ENCODE measurements around the gene CSDE1. TPM values are rescaled to one million over a fixed set of nuclear protein-coding genes. Genes with fewer than 3 reads are reported as not detected.
"Not testable (repeated sequence)": the region's sequence is repeated elsewhere in the genome, so short reads cannot be mapped to it uniquely, and the experiment has no call there.

Gene CSDE1
- total RNA-seq, 1 experiment from 2014 or later = 536 TPM

DNA sequence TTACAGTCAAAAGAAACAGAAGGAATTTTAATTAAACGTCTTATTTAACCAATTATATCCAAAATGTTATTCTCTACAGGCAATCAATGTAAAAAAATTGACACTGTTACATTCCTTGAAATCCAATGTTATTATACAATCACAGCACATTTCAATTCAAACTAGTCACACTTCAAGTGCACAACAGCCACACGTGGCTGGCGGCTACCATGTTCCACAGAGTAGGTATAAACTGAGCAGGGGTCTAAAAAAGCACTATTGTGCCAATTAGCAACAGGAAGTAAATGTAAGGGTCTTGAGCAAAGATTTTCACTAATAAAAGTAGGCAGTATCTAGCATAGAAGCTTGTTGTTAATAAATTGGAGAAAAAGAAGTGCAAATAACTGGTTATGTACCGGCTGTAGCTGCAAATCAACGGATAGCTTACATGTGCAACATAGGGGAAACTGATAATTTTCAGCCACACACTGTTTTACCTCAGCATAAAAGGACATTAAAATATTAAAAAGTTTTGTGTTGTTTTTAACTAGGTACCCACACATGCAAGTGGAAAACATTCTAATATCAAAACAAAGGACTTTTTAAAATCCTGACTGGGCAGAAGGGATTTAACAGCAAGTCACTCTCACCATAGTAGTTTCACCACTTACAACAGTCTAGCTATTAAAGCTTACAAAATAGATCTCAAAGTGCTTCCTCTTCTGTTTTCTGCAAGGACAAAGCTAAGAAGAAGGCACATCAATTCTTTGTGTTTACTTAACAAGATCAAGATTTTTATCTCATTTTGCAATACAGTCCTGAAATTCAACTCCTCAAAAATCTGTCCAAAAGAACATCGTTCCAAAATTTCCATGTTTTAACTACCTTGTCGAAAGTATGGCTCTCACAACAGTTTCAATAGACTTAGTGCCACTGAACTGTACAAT, 2.5 kb downstream of the CSDE1 start:
- ChIA-PET POLR2A (ENCODE audit: unreplicated experiment) (no interaction called here), CTCF (no interaction called here)
- H3K9me2 ChIP-seq (ENCODE audit: insufficient read depth) = no peaks in the 10 kb centered on the region
- DNase-seq = peak in 1 of 2 experiments; percentile 58
- peak overlapping the region; percentile 84 for H3K4me2 ChIP-seq
- H3K9me3 ChIP-seq (ENCODE audit: insufficient read depth, low read depth) = no peaks in the 10 kb centered on the region
- intact Hi-C loops (cut with micrococcal nuclease; ENCODE audit: unreplicated experiment) = loop anchor here (5.0 kb wide), 1 partner anchor 357 kb away; no protein-coding TSS in a partner anchor
- BruUV-seq (replicated peaks) = no TSS peak
- peaks cover 22% of the 10 kb centered on the region for H3F3A ChIP-seq (ENCODE audit: insufficient read depth, low read depth)
- peaks cover 70% of the 10 kb centered on the region for H4K20me1 ChIP-seq (ENCODE audit: insufficient read depth)
- peaks cover 34% of the 10 kb centered on the region for H3K4me1 ChIP-seq (replicated peaks; ENCODE audit: insufficient read depth)
- H3K79me2 ChIP-seq (ENCODE audit: low read depth) = peaks cover 76% of the 10 kb centered on the region
- H3K27ac ChIP-seq = 0 out of 2 replicates have a peak overlapping the region, but pooled peaks have one; percentile 17
- H3K27me3 ChIP-seq (ENCODE audit: insufficient read depth, low read depth) = no peaks in the 10 kb centered on the region
- TF ChIP-seq EZH2 (IDR thresholded peaks at IDR 0.05; ENCODE audit: low read depth) = no peak
- H3K36me3 ChIP-seq (ENCODE audit: low read depth) = peaks cover 32% of the 10 kb centered on the region
- H3K4me3 ChIP-seq = peak overlapping the region; percentile 79
- no peak overlapping the region for H2AFZ ChIP-seq

DNA sequence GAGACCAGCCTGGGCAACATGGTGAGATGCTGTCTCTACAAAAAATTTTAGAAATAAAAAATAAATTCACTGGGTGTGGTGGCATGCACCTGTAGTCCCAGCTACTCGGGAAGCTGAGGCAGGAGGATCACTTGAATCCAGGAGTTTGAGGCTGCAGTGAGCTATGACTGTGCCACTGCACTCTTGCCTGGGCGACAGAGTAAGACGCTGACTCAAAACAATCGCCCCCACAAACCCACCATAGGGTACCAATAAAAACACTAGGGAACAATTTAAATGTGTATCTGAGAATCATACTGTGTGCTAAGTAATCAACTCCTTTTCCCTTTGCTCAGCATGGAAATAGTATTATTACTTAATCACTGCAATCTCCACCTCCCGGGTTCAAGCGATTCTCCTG, 4.1 kb downstream of the CSDE1 start:
- H3K9me3 ChIP-seq (ENCODE audit: insufficient read depth, low read depth); DNase-seq; H3K9me2 ChIP-seq (ENCODE audit: insufficient read depth); H3K4me3 ChIP-seq; H2AFZ ChIP-seq; H3K27ac ChIP-seq; H3K27me3 ChIP-seq (ENCODE audit: insufficient read depth, low read depth); BruUV-seq (replicated peaks); POLR2A ChIA-PET (ENCODE audit: unreplicated experiment); intact Hi-C loops (cut with micrococcal nuclease; ENCODE audit: unreplicated experiment): not testable (repeated sequence)
- CTCF ChIA-PET = interaction anchor here (0.5 kb wide), 1 partner anchor 953 kb away, joined by 3 read pairs; no protein-coding TSS in a partner anchor
- Histone ChIP-seq H3K4me1 (replicated peaks; ENCODE audit: insufficient read depth) (peaks cover 31% of the 10 kb centered on the region), H3K79me2 (ENCODE audit: low read depth) (peaks cover 91% of the 10 kb centered on the region), H3K4me2 (peak overlapping the region; percentile 84; the same call in 1 of the 2 replicates), H3K36me3 (ENCODE audit: low read depth) (peaks cover 47% of the 10 kb centered on the region), H3F3A (ENCODE audit: insufficient read depth, low read depth) (peaks cover 24% of the 10 kb centered on the region; the same call in 1 of the 2 replicates), H4K20me1 (ENCODE audit: insufficient read depth) (peaks cover 85% of the 10 kb centered on the region)

DNA sequence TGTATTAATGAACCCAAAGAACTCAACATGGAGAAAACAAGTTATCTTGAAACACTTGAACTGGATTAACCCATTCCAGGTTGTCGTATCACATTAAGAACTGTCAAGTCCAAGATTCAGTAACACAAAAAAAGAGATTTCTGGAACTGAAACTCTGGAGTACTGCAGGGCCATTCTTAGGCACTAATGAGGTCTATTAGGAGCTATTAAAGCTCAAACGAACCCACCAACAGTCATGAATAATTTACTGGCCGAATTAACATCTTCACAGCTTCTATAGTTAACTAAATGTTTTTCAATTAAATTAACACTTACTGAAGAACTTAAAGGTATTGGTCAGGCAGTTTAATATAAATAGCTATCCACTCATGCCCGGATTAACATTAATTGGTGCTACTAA, 4.6 kb downstream of the CSDE1 start:
- peaks cover 53% of the 10 kb centered on the region for H3K36me3 ChIP-seq (ENCODE audit: low read depth)
- H3K4me3 ChIP-seq = no peak overlapping the region
- H3K9me2 ChIP-seq (ENCODE audit: insufficient read depth) = no peaks in the 10 kb centered on the region
- no peaks in the 10 kb centered on the region for H3K9me3 ChIP-seq (ENCODE audit: insufficient read depth, low read depth)
- intact Hi-C loops (cut with micrococcal nuclease; ENCODE audit: unreplicated experiment) = no loop called here
- DNase-seq = no peak
- H3K79me2 ChIP-seq (ENCODE audit: low read depth) = peaks cover 97% of the 10 kb centered on the region
- CTCF ChIA-PET = interaction anchor here (0.5 kb wide), 1 partner anchor 953 kb away, joined by 3 read pairs; no protein-coding TSS in a partner anchor
- H3K27me3 ChIP-seq (ENCODE audit: insufficient read depth, low read depth) = no peaks in the 10 kb centered on the region
- BruUV-seq (replicated peaks) = no TSS peak
- H3K27ac ChIP-seq = no peak overlapping the region
- H3K4me1 ChIP-seq (replicated peaks; ENCODE audit: insufficient read depth) = peaks cover 26% of the 10 kb centered on the region
- POLR2A ChIA-PET (ENCODE audit: unreplicated experiment) = no interaction called here
- TF ChIP-seq, protein P1, sequence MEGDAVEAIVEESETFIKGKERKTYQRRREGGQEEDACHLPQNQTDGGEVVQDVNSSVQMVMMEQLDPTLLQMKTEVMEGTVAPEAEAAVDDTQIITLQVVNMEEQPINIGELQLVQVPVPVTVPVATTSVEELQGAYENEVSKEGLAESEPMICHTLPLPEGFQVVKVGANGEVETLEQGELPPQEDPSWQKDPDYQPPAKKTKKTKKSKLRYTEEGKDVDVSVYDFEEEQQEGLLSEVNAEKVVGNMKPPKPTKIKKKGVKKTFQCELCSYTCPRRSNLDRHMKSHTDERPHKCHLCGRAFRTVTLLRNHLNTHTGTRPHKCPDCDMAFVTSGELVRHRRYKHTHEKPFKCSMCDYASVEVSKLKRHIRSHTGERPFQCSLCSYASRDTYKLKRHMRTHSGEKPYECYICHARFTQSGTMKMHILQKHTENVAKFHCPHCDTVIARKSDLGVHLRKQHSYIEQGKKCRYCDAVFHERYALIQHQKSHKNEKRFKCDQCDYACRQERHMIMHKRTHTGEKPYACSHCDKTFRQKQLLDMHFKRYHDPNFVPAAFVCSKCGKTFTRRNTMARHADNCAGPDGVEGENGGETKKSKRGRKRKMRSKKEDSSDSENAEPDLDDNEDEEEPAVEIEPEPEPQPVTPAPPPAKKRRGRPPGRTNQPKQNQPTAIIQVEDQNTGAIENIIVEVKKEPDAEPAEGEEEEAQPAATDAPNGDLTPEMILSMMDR (conservative IDR thresholded peaks at IDR 0.05) = no peak
- no peak for TF ChIP-seq EZH2 (IDR thresholded peaks at IDR 0.05; ENCODE audit: low read depth)
- peaks cover 91% of the 10 kb centered on the region for H4K20me1 ChIP-seq (ENCODE audit: insufficient read depth)
- no peak overlapping the region for H2AFZ ChIP-seq
- peaks cover 20% of the 10 kb centered on the region; the same call in 1 of the 2 replicates for H3F3A ChIP-seq (ENCODE audit: insufficient read depth, low read depth)
- H3K4me2 ChIP-seq = no peak overlapping the region

DNA sequence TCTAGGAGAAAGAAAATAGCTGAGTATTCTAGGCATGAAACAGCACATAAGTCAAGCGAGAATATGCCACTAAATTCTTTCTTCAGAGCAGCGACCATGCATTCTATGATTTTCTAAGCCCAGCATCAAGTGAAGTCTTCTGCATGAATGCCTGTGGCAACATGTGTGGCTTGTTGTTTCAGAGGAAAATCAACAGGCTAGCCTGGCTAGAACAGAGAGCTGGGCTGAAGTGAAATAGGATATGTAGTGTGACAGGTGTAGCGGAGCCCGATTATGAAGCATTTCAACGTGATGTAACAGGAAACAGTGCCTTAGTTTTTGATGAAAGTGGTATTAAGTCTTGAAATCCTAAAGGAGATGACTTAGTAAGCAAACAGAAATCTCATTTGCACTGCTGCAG, 7.0 kb downstream of the CSDE1 start:
- CTCF ChIA-PET = no interaction called here
- BruUV-seq (replicated peaks) = no TSS peak
- intact Hi-C loops (cut with micrococcal nuclease; ENCODE audit: unreplicated experiment) = no loop called here
- H3K9me2 ChIP-seq (ENCODE audit: insufficient read depth) = no peaks in the 10 kb centered on the region
- no peak overlapping the region for H3K27ac ChIP-seq
- no peak overlapping the region for H3K4me3 ChIP-seq
- DNase-seq = no peak
- H3K36me3 ChIP-seq (ENCODE audit: low read depth) = peaks cover 71% of the 10 kb centered on the region
- no peaks in the 10 kb centered on the region for H3K9me3 ChIP-seq (ENCODE audit: insufficient read depth, low read depth)
- peaks cover 100% of the 10 kb centered on the region for H4K20me1 ChIP-seq (ENCODE audit: insufficient read depth)
- POLR2A ChIA-PET (ENCODE audit: unreplicated experiment) = no interaction called here
- H3K27me3 ChIP-seq (ENCODE audit: insufficient read depth, low read depth) = no peaks in the 10 kb centered on the region
- H3K79me2 ChIP-seq (ENCODE audit: low read depth) = peaks cover 100% of the 10 kb centered on the region
- H2AFZ ChIP-seq = no peak overlapping the region
- no peak overlapping the region for H3K4me2 ChIP-seq
- H3F3A ChIP-seq (ENCODE audit: insufficient read depth, low read depth) = peaks cover 20% of the 10 kb centered on the region; the same call in 1 of the 2 replicates
- peaks cover 17% of the 10 kb centered on the region for H3K4me1 ChIP-seq (replicated peaks; ENCODE audit: insufficient read depth)
- TF ChIP-seq, protein P1 (conservative IDR thresholded peaks at IDR 0.05) = no peak
- TF ChIP-seq EZH2 (IDR thresholded peaks at IDR 0.05; ENCODE audit: low read depth) = no peak

Measured in PC-9 (cell line).